GM19372 (cell line): ENCODE measurements around the gene FXYD6.
"Not testable (repeated sequence)": the region's sequence is repeated elsewhere in the genome, so short reads cannot be mapped to it uniquely, and the experiment has no call there.

Source experiments
- ATAC-seq: cut with Tn5 transposase; IDR thresholded peaks from one replicate; pipeline ENCODE4 v1.9.1; 2021; ENCODE audit warnings: mild to moderate bottlenecking, low read depth, moderate library complexity; ENCODE audit not compliant: unreplicated experiment

Gene FXYD6

DNA sequence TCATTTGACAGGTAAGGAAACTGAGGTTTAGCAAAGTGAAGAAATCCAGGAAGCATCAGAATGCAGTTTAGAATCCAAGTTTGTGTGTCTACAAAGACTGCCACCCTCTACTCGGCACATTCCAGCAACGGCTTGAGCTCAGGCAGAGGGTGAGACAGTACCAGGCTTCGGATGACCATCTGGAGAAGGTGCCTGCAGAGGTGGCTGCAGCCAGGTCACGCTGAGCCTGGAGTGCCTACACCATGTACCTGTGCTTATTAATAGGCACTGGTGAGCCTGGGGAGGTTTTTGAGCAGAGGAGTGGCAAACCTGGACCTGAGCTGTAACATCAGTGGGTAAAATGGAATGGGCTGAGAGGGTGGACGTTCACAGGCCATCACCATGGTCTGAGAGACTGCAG lies 4.7 kb downstream of the FXYD6 start:
- ATAC-seq = no peak

GRCh38 chr11:117871160-117871559 lies 5.3 kb downstream of the FXYD6 start:
- no peak for ATAC-seq

DNA sequence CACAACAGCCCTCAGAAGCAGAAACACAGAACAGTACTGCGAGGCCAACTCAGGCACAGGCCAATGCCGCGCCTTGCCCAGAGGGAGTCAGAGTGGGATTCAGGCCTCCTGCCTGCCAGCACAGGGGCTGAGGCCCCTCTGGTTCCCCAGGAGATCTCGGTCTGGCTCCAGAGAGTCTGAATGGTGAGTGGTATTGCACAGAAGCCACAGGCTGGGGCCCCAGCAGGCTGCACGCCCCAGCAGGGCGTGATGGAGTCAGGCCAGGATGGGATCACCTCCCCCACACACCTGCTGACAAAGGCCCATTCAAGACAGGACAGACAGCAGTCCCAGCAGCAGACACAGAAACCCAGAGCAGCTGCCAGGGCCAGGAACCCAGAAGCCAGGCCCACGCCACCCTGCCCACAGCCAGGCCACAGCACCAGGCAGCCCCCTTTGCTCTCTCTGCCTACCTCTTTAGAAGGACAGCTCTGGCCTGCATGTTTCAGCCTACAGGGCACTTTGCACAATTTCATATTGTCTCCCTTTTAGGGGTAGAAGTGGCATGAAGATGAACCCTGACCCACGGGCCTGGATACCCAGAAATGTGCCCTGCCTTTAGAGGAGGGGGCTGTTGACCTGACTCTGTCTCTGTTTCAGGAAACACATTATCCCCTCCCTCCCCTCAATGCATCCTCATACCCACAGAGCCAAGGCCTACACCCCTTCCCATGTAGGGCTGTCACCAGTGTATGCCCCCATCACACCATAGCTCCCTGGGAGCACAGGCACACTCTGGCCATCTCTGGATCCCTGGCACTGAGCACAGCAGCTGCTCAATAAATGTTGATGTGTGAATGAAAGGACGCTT lies 6.1 kb downstream of the FXYD6 start:
- ATAC-seq = no peak

- ATAC-seq = no peak
These were observed 6.9 kb downstream of the FXYD6 start for GRCh38 chr11:117869604-117870003.

GRCh38 chr11:117868815-117869561 lies 7.5 kb downstream of the FXYD6 start:
- ATAC-seq = no peak

DNA sequence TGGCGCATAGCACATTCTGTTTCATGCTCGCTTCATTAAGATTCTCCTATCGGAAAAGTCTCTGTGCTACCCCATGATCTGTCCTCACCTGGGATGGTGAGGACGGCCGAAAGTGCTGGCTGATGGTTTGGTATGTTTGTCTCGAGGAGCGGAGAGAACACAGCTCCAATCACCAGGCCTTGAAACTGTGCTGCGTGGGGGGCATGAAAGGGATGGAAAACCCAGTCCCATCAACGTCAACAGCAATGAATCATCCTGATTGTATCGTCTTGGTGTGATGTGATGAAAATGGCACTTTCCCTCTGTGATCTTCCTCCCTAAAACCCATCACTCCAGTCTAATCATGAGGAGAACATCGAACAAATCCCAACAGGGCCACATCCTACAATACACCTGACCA lies 8.4 kb downstream of the FXYD6 start:
- no peak for ATAC-seq

- no peak for ATAC-seq
These were observed 9.9 kb downstream of the FXYD6 start for GRCh38 chr11:117866526-117866925.

GRCh38 chr11:117865546-117865945 lies 10.9 kb downstream of the FXYD6 start:
- not testable (repeated sequence) for ATAC-seq

GRCh38 chr11:117863383-117863782 lies 13.1 kb downstream of the FXYD6 start:
- no peak for ATAC-seq

GRCh38 chr11:117862753-117863152 lies 13.7 kb downstream of the FXYD6 start:
- ATAC-seq = no peak

- no peak for ATAC-seq
These were observed 14.3 kb downstream of the FXYD6 start for GRCh38 chr11:117862019-117862725.

- no peak for ATAC-seq
These were observed 15.1 kb downstream of the FXYD6 start for GRCh38 chr11:117861151-117862018.

DNA sequence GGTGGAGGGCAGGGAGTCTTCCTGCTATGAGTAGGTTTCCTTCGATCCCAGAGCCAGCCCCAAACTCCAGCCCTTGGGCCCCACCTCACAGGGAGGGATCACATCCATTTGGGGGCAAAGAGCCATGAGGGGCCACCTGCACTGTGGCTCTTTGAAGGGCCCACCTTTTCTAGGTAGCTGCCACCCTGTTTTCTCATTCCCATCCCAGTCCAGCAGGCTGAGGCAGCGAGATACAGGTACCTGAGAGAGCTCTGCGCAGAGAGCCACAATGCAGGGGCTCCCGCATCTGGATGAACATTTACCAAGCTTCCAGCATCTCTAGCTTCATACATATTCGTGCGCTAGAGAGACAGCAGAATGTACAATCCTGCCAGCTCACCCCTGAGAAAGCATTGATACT lies 16.3 kb downstream of the FXYD6 start:
- no peak for ATAC-seq

DNA sequence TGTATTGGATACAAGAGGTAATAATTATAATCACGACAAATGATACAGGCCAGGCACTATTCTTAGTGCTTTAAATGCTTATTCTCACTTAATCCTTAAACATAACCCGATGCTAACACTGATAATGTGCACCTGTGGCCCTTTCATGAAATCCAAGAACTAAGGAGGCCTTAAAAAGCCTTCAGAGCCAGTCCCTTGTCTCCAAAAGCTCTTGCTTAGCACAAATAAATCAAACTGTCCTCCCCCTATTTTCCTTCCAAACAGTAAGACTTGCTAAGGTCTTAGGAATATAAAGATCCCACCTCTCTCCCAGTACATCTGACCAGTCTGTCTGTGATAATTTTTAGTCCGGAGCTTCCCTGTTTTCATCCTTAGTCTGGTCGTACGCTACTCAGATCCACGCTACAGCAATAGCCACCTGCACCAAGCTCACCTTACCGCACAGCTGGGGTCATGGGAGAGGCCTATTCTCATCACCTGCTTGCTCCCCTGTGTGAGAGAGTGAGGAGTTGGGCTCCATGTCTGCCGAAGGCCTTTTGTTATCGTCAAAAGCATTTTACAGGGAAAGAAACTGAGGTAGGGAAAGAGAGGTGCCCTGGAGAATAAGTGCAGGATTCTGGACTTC lies 16.9 kb downstream of the FXYD6 start:
- ATAC-seq = no peak

DNA sequence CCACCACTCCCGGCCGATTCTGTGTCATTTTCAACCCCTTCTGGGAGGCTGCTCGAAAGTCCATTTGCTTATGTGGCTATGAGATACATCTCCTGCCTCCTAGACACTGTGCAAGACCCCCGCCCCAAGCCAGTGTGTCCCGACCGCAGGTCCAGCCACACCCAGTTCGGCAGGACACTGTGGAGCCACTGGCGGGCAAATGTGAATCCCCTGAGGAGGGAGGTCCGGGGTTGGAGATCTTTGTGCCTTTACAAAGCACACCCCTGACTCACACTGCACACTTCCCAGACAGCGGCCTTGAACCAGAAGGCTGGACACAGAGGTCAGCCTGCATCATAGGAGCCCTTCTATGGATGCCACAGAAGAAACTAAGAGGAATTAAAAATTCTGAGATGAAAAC lies 17.4 kb downstream of the FXYD6 start:
- ATAC-seq = no peak

DNA sequence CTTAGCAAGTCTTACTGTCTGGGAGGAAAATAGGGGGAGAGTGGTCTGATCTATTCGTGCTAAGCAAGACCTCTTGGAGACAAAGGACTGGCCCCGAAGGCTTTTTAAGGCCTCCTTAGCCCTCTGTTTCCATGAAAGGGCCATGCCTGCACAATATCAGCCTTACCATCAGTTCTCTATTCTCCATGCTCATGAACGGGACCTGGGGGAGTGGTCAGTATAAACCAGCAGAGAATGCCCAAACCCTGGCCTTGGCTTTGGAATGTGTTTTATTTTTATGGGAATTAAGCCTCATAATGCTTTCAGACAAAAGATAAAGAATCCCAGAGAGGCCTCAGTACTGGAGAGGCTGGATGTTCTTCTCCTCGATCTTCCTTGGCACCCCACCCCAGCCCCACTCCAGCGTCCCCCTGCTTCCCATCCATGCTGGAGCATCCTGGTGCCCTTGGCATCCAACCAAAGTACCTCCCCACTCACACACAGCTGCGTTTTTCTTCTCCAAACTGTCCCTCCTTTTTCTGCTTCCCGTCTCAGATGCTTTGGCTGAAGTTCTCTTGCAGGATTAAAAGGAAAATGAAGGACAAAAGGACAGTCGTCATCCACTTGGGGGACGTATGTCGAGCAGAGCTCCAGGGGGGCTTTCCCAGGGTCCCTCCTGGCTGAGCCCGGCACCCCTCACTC lies 18.6 kb downstream of the FXYD6 start:
- ATAC-seq = no peak

DNA sequence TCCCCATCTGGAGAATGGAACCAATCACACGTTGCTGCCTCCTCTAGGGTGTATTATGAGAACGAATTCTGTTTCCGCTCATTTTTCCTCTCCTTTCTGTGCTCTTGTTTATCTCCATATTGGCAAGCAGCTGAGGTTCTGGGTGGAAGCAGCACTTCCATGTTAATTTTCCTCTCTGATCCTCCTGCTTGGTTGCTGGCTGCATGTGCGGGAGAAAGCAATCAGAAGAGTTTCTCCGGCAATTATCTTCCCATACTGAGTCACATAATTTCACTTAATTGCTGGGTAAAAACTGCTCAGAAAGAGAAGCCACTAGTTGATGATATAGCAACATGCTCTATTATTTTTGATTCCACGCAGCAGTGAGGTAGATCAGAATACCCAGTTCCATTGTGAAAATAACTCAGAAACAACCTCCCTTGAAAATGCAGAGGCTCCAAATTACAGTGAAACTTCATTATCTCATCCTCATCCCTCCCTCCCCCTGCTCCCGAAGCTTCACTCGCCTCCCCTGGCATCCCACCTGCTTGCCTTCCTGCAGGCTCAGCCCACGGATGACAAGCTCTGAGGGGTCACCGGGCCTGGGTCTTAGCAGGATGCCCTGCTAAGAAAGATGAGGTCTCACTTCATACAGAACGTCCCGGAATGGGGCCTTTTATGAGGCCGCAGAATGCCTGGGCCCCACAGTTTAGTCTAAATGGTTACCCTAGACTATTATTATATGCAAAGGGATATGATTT lies 20.4 kb downstream of the FXYD6 start:
- no peak for ATAC-seq

DNA sequence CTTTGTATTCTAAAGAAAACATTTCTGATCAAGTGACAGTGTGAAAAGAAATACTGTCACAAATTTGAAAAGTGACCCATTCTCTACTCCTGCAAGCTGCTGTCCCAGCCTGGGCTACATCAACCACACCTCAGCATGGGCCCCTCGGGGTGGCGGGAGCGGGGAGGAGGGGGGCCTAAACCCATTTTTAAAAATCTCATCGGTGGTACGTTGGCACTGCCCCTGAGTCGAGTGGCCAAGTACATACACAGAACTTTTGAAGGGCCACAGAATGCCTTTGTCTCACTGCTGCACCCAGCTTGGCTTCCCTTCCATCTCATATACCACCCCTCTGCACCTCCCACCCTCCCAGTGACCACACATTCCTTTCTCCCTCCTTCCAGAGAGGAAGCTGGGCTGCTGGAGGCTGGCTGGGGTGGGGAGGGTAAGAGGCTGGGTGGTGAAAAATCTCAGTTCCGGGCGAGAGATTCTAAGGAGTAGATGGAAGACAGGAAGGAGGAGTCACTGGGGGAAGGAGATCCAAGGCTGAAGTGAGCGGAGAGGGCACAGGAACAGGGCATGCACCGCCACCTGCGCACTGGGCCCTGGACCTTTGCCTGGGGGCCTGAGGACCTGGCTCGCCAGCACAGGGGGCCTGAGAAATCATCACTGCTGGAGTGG lies 21.1 kb downstream of the FXYD6 start:
- ATAC-seq = no peak
